ENCODE results near the gene ROCK2. TPM values are rescaled to one million over a fixed set of nuclear protein-coding genes. Genes with fewer than 3 reads are reported as not detected.

The ROCK2 gene
- total RNA-seq, 1 experiment from 2014 or later: 64.4 TPM

GRCh38 chr2:11314487-11314886 lies 29.9 kb downstream of the ROCK2 start:
- CTCF ChIA-PET: no interaction called here

DNA sequence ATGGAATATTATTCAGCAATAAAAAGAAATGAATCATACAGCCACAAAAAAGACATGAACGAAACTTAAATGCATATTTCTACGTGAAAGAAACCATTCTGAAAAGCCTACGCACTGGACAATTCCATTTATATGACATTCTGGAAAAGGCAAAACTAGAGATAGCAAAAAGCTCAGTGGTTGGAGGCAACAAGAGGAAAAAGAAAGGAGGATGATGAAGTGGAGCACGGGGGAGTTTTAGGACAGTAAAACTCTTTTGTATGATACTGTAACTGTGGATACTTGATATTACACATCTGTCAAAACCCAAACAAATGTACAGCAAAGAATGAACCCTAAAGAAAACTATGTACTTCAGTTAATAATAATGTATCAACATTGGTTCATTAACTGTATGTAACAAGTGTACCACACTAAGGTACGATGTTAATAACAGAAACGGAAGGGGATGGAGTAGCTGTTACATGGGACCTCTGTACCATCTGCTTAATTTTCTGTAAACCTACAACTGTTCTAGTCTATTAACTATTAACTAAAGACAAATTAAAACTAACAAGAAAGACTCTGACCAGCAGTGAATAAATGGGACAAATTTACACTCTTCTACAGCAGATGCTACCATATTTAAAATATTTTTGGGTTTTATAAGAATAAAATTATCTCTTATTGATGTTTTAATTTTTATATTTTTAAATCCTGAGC lies 31.5 kb downstream of the ROCK2 start:
- no peaks in the 10 kb centered on the region for H3K4me1 ChIP-seq
- Mint-ChIP-seq H3K36me3 (ENCODE audit: insufficient read depth, unreplicated experiment) (no peaks in the 10 kb centered on the region), H3K4me1 (ENCODE audit: low read depth, unreplicated experiment) (no peaks in the 10 kb centered on the region), H3K27me3 (ENCODE audit: insufficient read depth, unreplicated experiment) (no peaks in the 10 kb centered on the region), H3K4me3 (ENCODE audit: unreplicated experiment) (no peak overlapping the region), H3K27ac (ENCODE audit: unreplicated experiment) (no peak overlapping the region), H3K9me3 (ENCODE audit: unreplicated experiment) (no peaks in the 10 kb centered on the region)
- intact Hi-C loops (cut with micrococcal nuclease; ENCODE audit: unreplicated experiment): no loop called here
- H3K36me3 ChIP-seq (ENCODE audit: control insufficient read depth, insufficient read depth, low read length): no peaks in the 10 kb centered on the region
- no TSS peak for BruUV-seq (replicated peaks)
- CTCF ChIA-PET: no interaction called here
- DNase-seq: no peak
- TF ChIP-seq, protein P1, sequence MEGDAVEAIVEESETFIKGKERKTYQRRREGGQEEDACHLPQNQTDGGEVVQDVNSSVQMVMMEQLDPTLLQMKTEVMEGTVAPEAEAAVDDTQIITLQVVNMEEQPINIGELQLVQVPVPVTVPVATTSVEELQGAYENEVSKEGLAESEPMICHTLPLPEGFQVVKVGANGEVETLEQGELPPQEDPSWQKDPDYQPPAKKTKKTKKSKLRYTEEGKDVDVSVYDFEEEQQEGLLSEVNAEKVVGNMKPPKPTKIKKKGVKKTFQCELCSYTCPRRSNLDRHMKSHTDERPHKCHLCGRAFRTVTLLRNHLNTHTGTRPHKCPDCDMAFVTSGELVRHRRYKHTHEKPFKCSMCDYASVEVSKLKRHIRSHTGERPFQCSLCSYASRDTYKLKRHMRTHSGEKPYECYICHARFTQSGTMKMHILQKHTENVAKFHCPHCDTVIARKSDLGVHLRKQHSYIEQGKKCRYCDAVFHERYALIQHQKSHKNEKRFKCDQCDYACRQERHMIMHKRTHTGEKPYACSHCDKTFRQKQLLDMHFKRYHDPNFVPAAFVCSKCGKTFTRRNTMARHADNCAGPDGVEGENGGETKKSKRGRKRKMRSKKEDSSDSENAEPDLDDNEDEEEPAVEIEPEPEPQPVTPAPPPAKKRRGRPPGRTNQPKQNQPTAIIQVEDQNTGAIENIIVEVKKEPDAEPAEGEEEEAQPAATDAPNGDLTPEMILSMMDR (IDR thresholded peaks at IDR 0.05; ENCODE audit: insufficient read depth in 1 of 2, low read depth in 1 of 2, low read length in 1 of 2, severe bottlenecking in 1 of 2, unreplicated experiment in 1 of 2): no peak
- no peaks in the 10 kb centered on the region for H3K9me3 ChIP-seq
- no peaks in the 10 kb centered on the region for H3K27me3 ChIP-seq (replicated peaks; ENCODE audit: control insufficient read depth, insufficient read depth, low read length)
- H3K4me3 ChIP-seq (ENCODE audit: low read depth, low read length): no peak overlapping the region
- POLR2A ChIA-PET: no interaction called here

More at GRCh38 chr2:11314487-11314886, 29.9 kb downstream of the ROCK2 start:
- TF ChIP-seq, protein P1 (IDR thresholded peaks at IDR 0.05; ENCODE audit: insufficient read depth in 1 of 2, low read depth in 1 of 2, low read length in 1 of 2, severe bottlenecking in 1 of 2, unreplicated experiment in 1 of 2): no peak
- Histone ChIP-seq H3K9me3 (no peaks in the 10 kb centered on the region), H3K4me3 (ENCODE audit: low read depth, low read length) (no peak overlapping the region), H3K36me3 (ENCODE audit: control insufficient read depth, insufficient read depth, low read length) (no peaks in the 10 kb centered on the region), H3K4me1 (no peaks in the 10 kb centered on the region), H3K27me3 (replicated peaks; ENCODE audit: control insufficient read depth, insufficient read depth, low read length) (no peaks in the 10 kb centered on the region)
- Mint-ChIP-seq H3K4me1 (ENCODE audit: low read depth, unreplicated experiment) (no peaks in the 10 kb centered on the region), H3K36me3 (ENCODE audit: insufficient read depth, unreplicated experiment) (no peaks in the 10 kb centered on the region), H3K27ac (ENCODE audit: unreplicated experiment) (no peak overlapping the region), H3K4me3 (ENCODE audit: unreplicated experiment) (no peak overlapping the region), H3K27me3 (ENCODE audit: insufficient read depth, unreplicated experiment) (no peaks in the 10 kb centered on the region), H3K9me3 (ENCODE audit: unreplicated experiment) (no peaks in the 10 kb centered on the region)
- POLR2A ChIA-PET: no interaction called here
- BruUV-seq (replicated peaks): no TSS peak
- intact Hi-C loops (cut with micrococcal nuclease; ENCODE audit: unreplicated experiment): no loop called here
- DNase-seq: no peak

GRCh38 chr2:11311543-11311942 lies 32.9 kb downstream of the ROCK2 start:
- no peaks in the 10 kb centered on the region for H3K36me3 Mint-ChIP-seq (ENCODE audit: insufficient read depth, unreplicated experiment)
- no peaks in the 10 kb centered on the region for H3K36me3 ChIP-seq (ENCODE audit: control insufficient read depth, insufficient read depth, low read length)
- no peak overlapping the region for H3K27ac Mint-ChIP-seq (ENCODE audit: unreplicated experiment)
- TF ChIP-seq, protein P1 (IDR thresholded peaks at IDR 0.05; ENCODE audit: insufficient read depth in 1 of 2, low read depth in 1 of 2, low read length in 1 of 2, severe bottlenecking in 1 of 2, unreplicated experiment in 1 of 2): no peak
- POLR2A ChIA-PET: no interaction called here
- H3K9me3 ChIP-seq: no peaks in the 10 kb centered on the region
- no peaks in the 10 kb centered on the region for H3K4me1 ChIP-seq
- no peaks in the 10 kb centered on the region for H3K27me3 Mint-ChIP-seq (ENCODE audit: insufficient read depth, unreplicated experiment)
- DNase-seq: no peak
- no peaks in the 10 kb centered on the region for H3K27me3 ChIP-seq (replicated peaks; ENCODE audit: control insufficient read depth, insufficient read depth, low read length)
- H3K4me3 Mint-ChIP-seq (ENCODE audit: unreplicated experiment): no peak overlapping the region
- CTCF ChIA-PET: no interaction called here
- H3K4me3 ChIP-seq (ENCODE audit: low read depth, low read length): no peak overlapping the region
- H3K4me1 Mint-ChIP-seq (ENCODE audit: low read depth, unreplicated experiment): peaks cover 2% of the 10 kb centered on the region
- intact Hi-C loops (cut with micrococcal nuclease; ENCODE audit: unreplicated experiment): no loop called here
- no peaks in the 10 kb centered on the region for H3K9me3 Mint-ChIP-seq (ENCODE audit: unreplicated experiment)
- no TSS peak for BruUV-seq (replicated peaks)
